ENCODE measurements around the gene STAP1. TPM values are rescaled to one million over a fixed set of nuclear protein-coding genes. Genes with fewer than 3 reads are reported as not detected.
"Not testable (repeated sequence)": the region's sequence is repeated elsewhere in the genome, so short reads cannot be mapped to it uniquely, and the experiment has no call there.

STAP1 gene
- total RNA-seq, 4 donors from 2014 or later: 0.59 to 0.90 TPM; not detected in 2

- TF ChIP-seq POLR2A (IDR thresholded peaks at IDR 0.05): no peak
- TF ChIP-seq, protein P1, sequence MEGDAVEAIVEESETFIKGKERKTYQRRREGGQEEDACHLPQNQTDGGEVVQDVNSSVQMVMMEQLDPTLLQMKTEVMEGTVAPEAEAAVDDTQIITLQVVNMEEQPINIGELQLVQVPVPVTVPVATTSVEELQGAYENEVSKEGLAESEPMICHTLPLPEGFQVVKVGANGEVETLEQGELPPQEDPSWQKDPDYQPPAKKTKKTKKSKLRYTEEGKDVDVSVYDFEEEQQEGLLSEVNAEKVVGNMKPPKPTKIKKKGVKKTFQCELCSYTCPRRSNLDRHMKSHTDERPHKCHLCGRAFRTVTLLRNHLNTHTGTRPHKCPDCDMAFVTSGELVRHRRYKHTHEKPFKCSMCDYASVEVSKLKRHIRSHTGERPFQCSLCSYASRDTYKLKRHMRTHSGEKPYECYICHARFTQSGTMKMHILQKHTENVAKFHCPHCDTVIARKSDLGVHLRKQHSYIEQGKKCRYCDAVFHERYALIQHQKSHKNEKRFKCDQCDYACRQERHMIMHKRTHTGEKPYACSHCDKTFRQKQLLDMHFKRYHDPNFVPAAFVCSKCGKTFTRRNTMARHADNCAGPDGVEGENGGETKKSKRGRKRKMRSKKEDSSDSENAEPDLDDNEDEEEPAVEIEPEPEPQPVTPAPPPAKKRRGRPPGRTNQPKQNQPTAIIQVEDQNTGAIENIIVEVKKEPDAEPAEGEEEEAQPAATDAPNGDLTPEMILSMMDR (IDR thresholded peaks at IDR 0.05): no peak
- no peaks in the 10 kb centered on the region for H3K36me3 ChIP-seq
These were observed 76.2 kb downstream of the STAP1 start for GRCh38 chr4:67634741-67635140.

GRCh38 chr4:67635331-67635730, 76.8 kb downstream of the STAP1 start:
- H3K27ac ChIP-seq: no peak overlapping the region
- no peaks in the 10 kb centered on the region for H3K9me3 ChIP-seq
- TF ChIP-seq POLR2A (IDR thresholded peaks at IDR 0.05): no peak
- TF ChIP-seq, protein P1 (IDR thresholded peaks at IDR 0.05): no peak
- no peak for DNase-seq
- H3K27me3 ChIP-seq: no peaks in the 10 kb centered on the region
- H3K36me3 ChIP-seq: no peaks in the 10 kb centered on the region
- intact Hi-C loops (cut with DNase I; ENCODE audit: low total_unique reads): no loop called here
- H3K4me3 ChIP-seq: no peak overlapping the region
- no peaks in the 10 kb centered on the region for H3K4me1 ChIP-seq

More at GRCh38 chr4:67634741-67635140, 76.2 kb downstream of the STAP1 start:
- DNase-seq: no peak
- intact Hi-C loops (cut with DNase I; ENCODE audit: low total_unique reads): no loop called here
- Histone ChIP-seq H3K9me3 (no peaks in the 10 kb centered on the region), H3K4me1 (no peaks in the 10 kb centered on the region), H3K27ac (no peak overlapping the region), H3K27me3 (no peaks in the 10 kb centered on the region), H3K4me3 (no peak overlapping the region)

DNA sequence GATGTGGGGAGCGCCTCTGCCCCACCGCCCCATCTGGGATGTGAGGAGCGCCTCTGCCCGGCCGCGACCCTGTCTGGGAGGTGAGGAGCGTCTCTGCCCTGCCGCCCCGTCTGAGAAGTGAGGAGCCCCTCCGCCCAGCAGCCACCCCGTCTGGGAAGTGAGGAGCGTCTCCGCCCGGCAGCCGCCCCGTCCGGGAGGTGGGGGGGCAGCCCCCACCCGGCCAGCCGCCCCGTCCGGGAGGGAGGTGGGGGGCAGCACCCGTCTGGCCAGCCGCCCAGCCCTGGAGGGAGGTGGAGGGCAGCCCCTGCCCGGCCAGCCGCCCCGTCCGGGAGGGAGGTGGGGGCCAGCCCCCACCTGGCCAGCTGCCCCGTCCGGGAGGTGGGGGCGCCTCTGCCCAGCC, 78.5 kb downstream of the STAP1 start:
- H3K27ac ChIP-seq; H3K9me3 ChIP-seq; H3K27me3 ChIP-seq; H3K36me3 ChIP-seq; DNase-seq; H3K4me1 ChIP-seq; H3K4me3 ChIP-seq; intact Hi-C loops (cut with DNase I; ENCODE audit: low total_unique reads): not testable (repeated sequence)

DNA sequence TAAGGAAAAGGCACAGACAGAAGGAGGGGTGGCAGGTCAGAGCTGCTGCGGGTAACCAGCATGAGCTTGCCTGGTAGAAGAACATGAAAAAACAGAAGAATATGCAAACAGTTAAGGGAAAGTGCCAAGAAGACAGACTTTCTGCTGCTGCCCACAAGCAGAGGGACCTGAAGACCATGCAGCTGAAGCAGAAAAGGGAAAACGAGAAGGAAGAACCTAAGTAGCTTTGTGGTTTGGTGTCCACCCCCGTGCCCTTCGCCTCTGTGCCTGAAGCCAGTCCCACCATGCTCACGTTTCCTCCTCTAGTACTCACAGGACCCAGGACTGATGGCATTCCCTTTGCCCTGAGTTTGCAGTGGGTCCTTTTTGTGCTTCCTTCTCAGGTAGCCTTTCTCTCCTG, 79.6 kb downstream of the STAP1 start:
- DNase-seq: no peak
- intact Hi-C loops (cut with DNase I; ENCODE audit: low total_unique reads): no loop called here
- H3K36me3 ChIP-seq: no peaks in the 10 kb centered on the region
- no peaks in the 10 kb centered on the region for H3K9me3 ChIP-seq
- no peak overlapping the region for H3K4me3 ChIP-seq
- H3K27ac ChIP-seq: no peak overlapping the region
- no peak for TF ChIP-seq POLR2A (IDR thresholded peaks at IDR 0.05)
- TF ChIP-seq, protein P1 (IDR thresholded peaks at IDR 0.05): no peak
- H3K4me1 ChIP-seq: no peaks in the 10 kb centered on the region
- H3K27me3 ChIP-seq: no peaks in the 10 kb centered on the region

DNA sequence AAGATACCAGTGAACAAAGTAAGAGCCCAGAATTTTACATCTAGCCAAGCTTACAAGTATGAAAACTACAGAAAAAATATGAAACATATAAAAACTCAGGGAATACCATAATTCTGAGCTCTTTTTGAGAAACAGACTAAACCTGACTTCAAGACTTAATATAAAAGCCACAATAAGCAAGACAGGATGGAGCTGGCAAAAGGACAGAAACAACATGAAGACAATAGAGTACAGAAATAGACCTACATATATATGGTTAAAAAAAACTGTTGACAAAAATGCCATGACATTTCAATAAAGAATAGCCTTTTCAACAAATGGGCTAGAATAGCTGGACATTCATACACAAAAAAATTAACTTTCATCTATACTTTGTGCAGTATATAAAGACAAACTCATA, 93.0 kb downstream of the STAP1 start:
- TF ChIP-seq POLR2A (IDR thresholded peaks at IDR 0.05): no peak
- TF ChIP-seq, protein P1 (IDR thresholded peaks at IDR 0.05): no peak
- no peaks in the 10 kb centered on the region for H3K36me3 ChIP-seq
- H3K27ac ChIP-seq: no peak overlapping the region
- H3K27me3 ChIP-seq: no peaks in the 10 kb centered on the region
- no peak overlapping the region for H3K4me3 ChIP-seq
- no peak for DNase-seq
- H3K9me3 ChIP-seq: no peaks in the 10 kb centered on the region
- intact Hi-C loops (cut with DNase I; ENCODE audit: low total_unique reads): no loop called here
- H3K4me1 ChIP-seq: no peaks in the 10 kb centered on the region

Small RNAs within 50 kb of the gene (small RNA-seq; reads per million reads assigned to genes)
- not detected for gene AC096720.1

Other genes starting within 250 kb of the STAP1 start
- gene CENPC, start 13.2 kb upstream of the STAP1 start, total RNA-seq: 10 to 100 TPM; 10.8 to 63.0 (median 29.1) TPM
- gene UBA6, start 142.4 kb downstream of the STAP1 start, total RNA-seq: 100 to 1,000 TPM in 1 of 4 donors, 10 to 100 TPM in 3; 15.6 to 198 (median 67.3) TPM
- gene GNRHR, start 195.7 kb downstream of the STAP1 start, total RNA-seq: not detected